ENCODE data around the gene ATP5F1B. TPM values are rescaled to one million over a fixed set of nuclear protein-coding genes. Genes with fewer than 3 reads are reported as not detected.

The ATP5F1B gene
- total and polyA plus RNA-seq, 9 of the 15 experiments (the other 6 are each of a cell fraction or from before 2014, with no cell fraction given): 908 to 3,125 (median 1,482) TPM

DNA sequence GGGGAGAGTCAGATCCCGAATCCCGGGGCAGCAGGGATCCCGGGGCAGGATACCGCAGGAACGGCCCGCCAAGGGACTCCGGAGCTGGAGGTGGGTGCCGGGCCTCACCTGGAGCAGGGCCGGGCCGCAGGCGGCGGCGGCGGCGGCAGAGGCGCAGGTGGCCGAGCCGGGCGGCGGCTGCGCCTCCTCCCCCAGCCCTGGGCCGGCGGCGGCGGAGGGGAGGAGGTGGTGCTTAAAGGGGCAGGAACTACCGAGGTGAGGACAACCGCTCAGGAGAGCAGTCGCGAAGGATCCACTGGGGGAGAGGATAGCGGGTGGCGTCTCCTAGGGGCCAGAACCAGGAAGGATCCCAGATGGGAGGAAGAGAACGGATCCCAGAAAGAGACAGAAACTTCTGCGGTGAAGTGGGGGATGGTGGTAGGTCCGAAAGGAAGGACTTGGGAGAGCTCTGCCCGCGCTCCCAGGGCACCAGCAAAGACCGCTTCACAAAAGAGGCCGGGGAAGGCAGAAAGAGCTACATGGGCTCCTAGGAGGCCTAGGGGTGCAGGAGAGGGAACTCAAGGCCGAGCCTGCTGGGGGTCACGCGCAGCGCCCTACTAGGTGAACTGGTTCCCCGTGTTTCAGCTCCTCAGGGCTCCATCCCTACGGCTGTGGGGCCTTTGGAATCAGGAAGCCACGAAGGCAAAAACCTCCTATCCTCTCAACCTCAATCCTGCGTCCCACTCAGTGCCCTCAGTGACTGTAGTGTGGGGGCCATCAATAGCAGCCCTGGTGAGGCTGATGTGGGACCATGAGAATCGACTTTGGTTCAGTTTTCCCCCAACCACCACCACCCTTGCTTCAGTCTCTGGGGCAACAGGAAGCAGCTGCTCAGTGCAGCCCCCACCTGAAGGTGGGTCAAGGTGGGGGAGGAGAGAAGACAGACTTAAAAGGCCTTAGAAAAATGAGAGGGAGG is 10.7 kb downstream of the ATP5F1B start (continued):
- TF ChIP-seq ZNF12 (CRISPR knock-in tag; IDR thresholded peaks at IDR 0.05): no peak
- TF ChIP-seq, protein P1, sequence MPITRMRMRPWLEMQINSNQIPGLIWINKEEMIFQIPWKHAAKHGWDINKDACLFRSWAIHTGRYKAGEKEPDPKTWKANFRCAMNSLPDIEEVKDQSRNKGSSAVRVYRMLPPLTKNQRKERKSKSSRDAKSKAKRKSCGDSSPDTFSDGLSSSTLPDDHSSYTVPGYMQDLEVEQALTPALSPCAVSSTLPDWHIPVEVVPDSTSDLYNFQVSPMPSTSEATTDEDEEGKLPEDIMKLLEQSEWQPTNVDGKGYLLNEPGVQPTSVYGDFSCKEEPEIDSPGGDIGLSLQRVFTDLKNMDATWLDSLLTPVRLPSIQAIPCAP (CRISPR knock-in tag; IDR thresholded peaks at IDR 0.05; ENCODE audit: borderline replicate concordance): no peak
- TF ChIP-seq, protein P2, sequence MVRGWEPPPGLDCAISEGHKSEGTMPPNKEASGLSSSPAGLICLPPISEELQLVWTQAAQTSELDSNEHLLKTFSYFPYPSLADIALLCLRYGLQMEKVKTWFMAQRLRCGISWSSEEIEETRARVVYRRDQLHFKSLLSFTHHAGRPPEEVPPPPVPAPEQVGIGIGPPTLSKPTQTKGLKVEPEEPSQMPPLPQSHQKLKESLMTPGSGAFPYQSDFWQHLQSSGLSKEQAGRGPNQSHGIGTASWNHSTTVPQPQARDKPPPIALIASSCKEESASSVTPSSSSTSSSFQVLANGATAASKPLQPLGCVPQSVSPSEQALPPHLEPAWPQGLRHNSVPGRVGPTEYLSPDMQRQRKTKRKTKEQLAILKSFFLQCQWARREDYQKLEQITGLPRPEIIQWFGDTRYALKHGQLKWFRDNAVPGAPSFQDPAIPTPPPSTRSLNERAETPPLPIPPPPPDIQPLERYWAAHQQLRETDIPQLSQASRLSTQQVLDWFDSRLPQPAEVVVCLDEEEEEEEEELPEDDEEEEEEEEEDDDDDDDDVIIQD (CRISPR knock-in tag; IDR thresholded peaks at IDR 0.05): no peak
- TF ChIP-seq, protein P3, sequence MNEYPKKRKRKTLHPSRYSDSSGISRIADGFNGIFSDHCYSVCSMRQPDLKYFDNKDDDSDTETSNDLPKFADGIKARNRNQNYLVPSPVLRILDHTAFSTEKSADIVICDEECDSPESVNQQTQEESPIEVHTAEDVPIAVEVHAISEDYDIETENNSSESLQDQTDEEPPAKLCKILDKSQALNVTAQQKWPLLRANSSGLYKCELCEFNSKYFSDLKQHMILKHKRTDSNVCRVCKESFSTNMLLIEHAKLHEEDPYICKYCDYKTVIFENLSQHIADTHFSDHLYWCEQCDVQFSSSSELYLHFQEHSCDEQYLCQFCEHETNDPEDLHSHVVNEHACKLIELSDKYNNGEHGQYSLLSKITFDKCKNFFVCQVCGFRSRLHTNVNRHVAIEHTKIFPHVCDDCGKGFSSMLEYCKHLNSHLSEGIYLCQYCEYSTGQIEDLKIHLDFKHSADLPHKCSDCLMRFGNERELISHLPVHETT (CRISPR knock-in tag; conservative IDR thresholded peaks at IDR 0.05 in 1 of 2, IDR thresholded peaks at IDR 0.05 in 1 of 2): 0 out of 4 replicates have a peak, but pooled peaks of 1 of the 2 experiments have one; percentile 24
- TF ChIP-seq, protein P4, sequence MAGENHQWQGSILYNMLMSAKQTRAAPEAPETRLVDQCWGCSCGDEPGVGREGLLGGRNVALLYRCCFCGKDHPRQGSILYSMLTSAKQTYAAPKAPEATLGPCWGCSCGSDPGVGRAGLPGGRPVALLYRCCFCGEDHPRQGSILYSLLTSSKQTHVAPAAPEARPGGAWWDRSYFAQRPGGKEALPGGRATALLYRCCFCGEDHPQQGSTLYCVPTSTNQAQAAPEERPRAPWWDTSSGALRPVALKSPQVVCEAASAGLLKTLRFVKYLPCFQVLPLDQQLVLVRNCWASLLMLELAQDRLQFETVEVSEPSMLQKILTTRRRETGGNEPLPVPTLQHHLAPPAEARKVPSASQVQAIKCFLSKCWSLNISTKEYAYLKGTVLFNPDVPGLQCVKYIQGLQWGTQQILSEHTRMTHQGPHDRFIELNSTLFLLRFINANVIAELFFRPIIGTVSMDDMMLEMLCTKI (IDR thresholded peaks at IDR 0.05; ENCODE audit: partially characterized antibody): no peak
- TF ChIP-seq, protein P5, sequence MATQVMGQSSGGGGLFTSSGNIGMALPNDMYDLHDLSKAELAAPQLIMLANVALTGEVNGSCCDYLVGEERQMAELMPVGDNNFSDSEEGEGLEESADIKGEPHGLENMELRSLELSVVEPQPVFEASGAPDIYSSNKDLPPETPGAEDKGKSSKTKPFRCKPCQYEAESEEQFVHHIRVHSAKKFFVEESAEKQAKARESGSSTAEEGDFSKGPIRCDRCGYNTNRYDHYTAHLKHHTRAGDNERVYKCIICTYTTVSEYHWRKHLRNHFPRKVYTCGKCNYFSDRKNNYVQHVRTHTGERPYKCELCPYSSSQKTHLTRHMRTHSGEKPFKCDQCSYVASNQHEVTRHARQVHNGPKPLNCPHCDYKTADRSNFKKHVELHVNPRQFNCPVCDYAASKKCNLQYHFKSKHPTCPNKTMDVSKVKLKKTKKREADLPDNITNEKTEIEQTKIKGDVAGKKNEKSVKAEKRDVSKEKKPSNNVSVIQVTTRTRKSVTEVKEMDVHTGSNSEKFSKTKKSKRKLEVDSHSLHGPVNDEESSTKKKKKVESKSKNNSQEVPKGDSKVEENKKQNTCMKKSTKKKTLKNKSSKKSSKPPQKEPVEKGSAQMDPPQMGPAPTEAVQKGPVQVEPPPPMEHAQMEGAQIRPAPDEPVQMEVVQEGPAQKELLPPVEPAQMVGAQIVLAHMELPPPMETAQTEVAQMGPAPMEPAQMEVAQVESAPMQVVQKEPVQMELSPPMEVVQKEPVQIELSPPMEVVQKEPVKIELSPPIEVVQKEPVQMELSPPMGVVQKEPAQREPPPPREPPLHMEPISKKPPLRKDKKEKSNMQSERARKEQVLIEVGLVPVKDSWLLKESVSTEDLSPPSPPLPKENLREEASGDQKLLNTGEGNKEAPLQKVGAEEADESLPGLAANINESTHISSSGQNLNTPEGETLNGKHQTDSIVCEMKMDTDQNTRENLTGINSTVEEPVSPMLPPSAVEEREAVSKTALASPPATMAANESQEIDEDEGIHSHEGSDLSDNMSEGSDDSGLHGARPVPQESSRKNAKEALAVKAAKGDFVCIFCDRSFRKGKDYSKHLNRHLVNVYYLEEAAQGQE (IDR thresholded peaks at IDR 0.05; ENCODE audit: borderline replicate concordance): peak; percentile 41; the same call in 1 of the 2 replicates
- TF ChIP-seq, protein P5 (CRISPR knock-in tag; IDR thresholded peaks at IDR 0.05; ENCODE audit: low read depth): no peak
- TF ChIP-seq WHSC1 (IDR thresholded peaks at IDR 0.05; ENCODE audit: low read length): no peak
- TF ChIP-seq EP400 (IDR thresholded peaks at IDR 0.05): peak; percentile 25; the same call in 1 of the 2 replicates
- no peak for TF ChIP-seq CEBPB (tag; IDR thresholded peaks at IDR 0.05)
- TF ChIP-seq CHD2 (IDR thresholded peaks at IDR 0.05; ENCODE audit: low read depth, low read length): no peak; the same call in 1 of the 2 replicates
